CD1c-positive myeloid dendritic cell (primary cell): ENCODE data around the gene EFCC1.
"Not testable (repeated sequence)": the region's sequence is repeated elsewhere in the genome, so short reads cannot be mapped to it uniquely, and the experiment has no call there.

Experiments used
- DNase-seq: peaks from one replicate; pipeline ENCODE4 v3.0.0-alpha.2; 2016; ENCODE audit errors: extremely low spot score

Gene EFCC1

GRCh38 chr3:129077222-129077621 lies 76.1 kb downstream of the EFCC1 start:
- DNase-seq, result no peak

GRCh38 chr3:129078510-129078909 lies 77.4 kb downstream of the EFCC1 start:
- no peak for DNase-seq

GRCh38 chr3:129081503-129081902 lies 80.4 kb downstream of the EFCC1 start:
- no peak for DNase-seq

GRCh38 chr3:129082026-129082425 lies 80.9 kb downstream of the EFCC1 start:
- no peak for DNase-seq

- no peak for DNase-seq
Observed at GRCh38 chr3:129084501-129084900, 83.4 kb downstream of the EFCC1 start.

- DNase-seq, result no peak
Observed at GRCh38 chr3:129085165-129085715, 84.1 kb downstream of the EFCC1 start.

GRCh38 chr3:129085818-129086217 lies 84.7 kb downstream of the EFCC1 start:
- DNase-seq, result no peak

GRCh38 chr3:129087138-129087702 lies 86.1 kb downstream of the EFCC1 start:
- DNase-seq, result no peak

GRCh38 chr3:129087904-129088303 lies 86.8 kb downstream of the EFCC1 start:
- not testable (repeated sequence) for DNase-seq

GRCh38 chr3:129088312-129088711 lies 87.2 kb downstream of the EFCC1 start:
- not testable (repeated sequence) for DNase-seq
